Tibial nerve (tissue), 4 donors: ENCODE data around the gene TOMM6. TPM values are rescaled to one million over a fixed set of nuclear protein-coding genes. Genes with fewer than 3 reads are reported as not detected.

ENCODE experiments used
- DNase-seq, 2 donors: peaks; one replicate each; pipeline ENCODE4 v3.0.0-alpha.2; 2019; ENCODE audit warnings: low spot score in 2 of 2
- H3K27ac ChIP-seq, 4 donors: fragments of 200-600 bp; sonication (generic) in 3 of 4; one replicate each; pipeline ENCODE4 v1.5.1; 2017 to 2019; ENCODE audit warnings: mild to moderate bottlenecking in 1 of 4
- H3K27me3 ChIP-seq, 2 donors: fragments of 200-600 bp; sonication (generic) in 1 of 2; one replicate each; pipeline versions ENCODE4 v1.5.1 to v1.6.0; 2017 to 2019
- H3K36me3 ChIP-seq, 3 donors: fragments of 200-600 bp; sonication (generic); one replicate each; pipeline ENCODE4 v1.5.1; 2018 to 2019
- H3K4me1 ChIP-seq, 4 donors: fragments of 200-600 bp; sonication (generic) in 3 of 4; one replicate each; pipeline ENCODE4 v1.5.1; 2017 to 2019
- H3K4me3 ChIP-seq, 4 donors: fragments of 200-600 bp; sonication (generic) in 3 of 4; one replicate each; pipeline ENCODE4 v1.5.1; 2017 to 2019; ENCODE audit warnings: mild to moderate bottlenecking in 1 of 4, moderate library complexity in 1 of 4
- H3K9me3 ChIP-seq, 4 donors: fragments of 200-600 bp; sonication (generic) in 3 of 4; one replicate each; pipeline ENCODE4 v1.5.1; 2017 to 2019
- CTCF ChIP-seq, 5 experiments: fragments of 200-600 bp in 3 of 5; fragments of 450-650 bp in 2 of 5; sonication (generic) in 3 of 5; IDR thresholded peaks; one replicate each; pipeline ENCODE4 v1.5.1; 2016 to 2019; ENCODE audit warnings: antibody characterized with exemption in 5 of 5, mild to moderate bottlenecking in 3 of 5, moderate library complexity in 2 of 5
- EP300 ChIP-seq, 2 donors: sonication (generic); formaldehyde crosslinking; IDR thresholded peaks; one replicate each; pipeline ENCODE4 v1.6.1; 2017; ENCODE audit warnings: antibody characterized with exemption in 2 of 2, mild to moderate bottlenecking in 1 of 2
- POLR2A ChIP-seq, 2 donors: fragments of 450-650 bp; IDR thresholded peaks; one replicate each; pipeline ENCODE4 v1.6.1; 2017; ENCODE audit warnings: antibody characterized with exemption in 2 of 2, mild to moderate bottlenecking in 2 of 2, moderate library complexity in 2 of 2
- WGBS, 2 donors: methylation state at CpG; one replicate each; pipeline ENCODE4 v1.1.5; 2018; 5-methylcytosine and 5-hydroxymethylcytosine counted together
- total RNA-seq, 4 donors: library from RNA; depleted of rRNA; stranded (reverse); fragments of >200 nt; gene quantifications; one replicate each; pipeline ENCODE4 v1.1.0, GENCODE V29; 2016

TOMM6 gene
- total RNA-seq, 4 donors from 2014 or later, result 76.1 to 121 (median 99.8) TPM

DNA sequence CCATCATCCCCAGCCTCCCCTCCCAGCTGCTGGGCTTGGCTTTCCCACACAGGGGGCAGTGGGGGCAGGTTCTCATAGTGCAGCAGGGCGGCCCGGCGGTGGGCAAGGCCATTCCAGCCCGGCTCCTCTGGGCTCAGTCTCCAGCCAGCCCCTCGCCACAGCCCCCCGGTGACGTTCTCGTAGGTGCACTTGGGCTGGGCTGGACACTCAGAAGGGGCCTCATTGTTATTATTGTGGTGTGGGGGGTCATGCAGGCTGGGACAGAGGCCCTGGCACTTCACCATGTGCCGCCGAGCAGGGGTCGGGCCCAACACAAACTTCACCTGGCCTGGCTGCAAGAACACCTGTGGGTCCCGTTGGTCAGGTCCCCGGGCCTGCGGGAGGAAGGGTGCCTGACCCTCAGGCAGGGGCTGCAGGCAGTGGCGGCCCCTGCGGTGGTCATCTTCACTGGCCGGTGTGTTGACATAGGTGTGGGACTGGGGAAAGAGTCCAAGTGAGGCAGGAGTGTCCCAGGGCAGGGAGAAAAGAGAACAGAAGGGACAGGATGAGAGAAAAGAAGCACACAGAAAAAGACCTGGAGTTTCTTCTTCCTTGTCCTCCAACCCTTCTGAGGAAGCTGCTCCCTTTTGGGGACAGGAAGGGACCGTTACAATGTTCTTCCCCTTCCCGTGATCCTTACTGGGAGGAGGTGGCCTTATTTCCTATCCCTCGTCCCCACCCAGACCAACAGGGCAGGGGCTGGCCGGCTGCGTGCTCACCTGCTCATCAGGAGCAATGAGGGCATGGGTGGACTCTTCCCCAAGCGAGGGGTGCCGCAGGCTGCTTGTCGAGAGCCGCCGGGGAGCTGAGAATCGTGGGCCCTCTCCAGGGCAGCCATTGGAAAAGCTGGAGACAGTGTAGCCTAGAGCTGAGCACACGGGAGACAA is 16.2 kb upstream of the TOMM6 start:
- no peak for DNase-seq
- WGBS, 2 donors, result 86 to 89% methylated on average over 19 to 25 of the region's 29 CpGs

DNA sequence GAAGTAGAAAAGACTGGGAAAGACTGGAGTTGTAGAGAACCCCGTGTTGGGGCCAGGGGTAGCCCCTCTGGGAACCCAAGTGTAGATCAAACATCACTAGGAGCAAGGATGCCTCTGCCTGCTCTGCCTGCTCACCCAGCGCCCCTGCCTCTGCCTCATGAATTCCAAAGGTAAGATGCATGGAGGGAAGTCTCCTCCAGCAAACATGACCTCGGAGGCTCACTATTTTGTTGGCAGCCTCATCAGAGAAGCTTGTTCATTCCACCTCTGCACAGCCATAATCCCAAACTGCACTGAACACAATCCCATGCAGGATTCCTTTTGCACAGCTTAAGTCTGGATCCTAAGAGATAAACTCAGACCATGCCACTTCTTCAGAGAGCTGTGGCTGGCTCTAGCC is 12.7 kb upstream of the TOMM6 start:
- 89 to 90% methylated on average over 3 of the region's 3 CpGs for WGBS, 2 donors
- H3K9me3 ChIP-seq, result no peaks in the 10 kb centered on the region
- no peak overlapping the region for H3K4me3 ChIP-seq
- peaks cover 0 to 19% (median 8%) of the 10 kb centered on the region in 4 donors for H3K4me1 ChIP-seq
- TF ChIP-seq CTCF (IDR thresholded peaks at IDR 0.05) (no peak), EP300 (IDR thresholded peaks at IDR 0.05) (no peak), POLR2A (IDR thresholded peaks at IDR 0.05) (no peak)
- H3K36me3 ChIP-seq, result peaks cover 0 to 75% (median 9%) of the 10 kb centered on the region in 3 donors
- no peak overlapping the region for H3K27ac ChIP-seq
- DNase-seq, result no peak
- no peaks in the 10 kb centered on the region for H3K27me3 ChIP-seq

More for the DNA sequence above, 16.2 kb upstream of the TOMM6 start:
- no peaks in the 10 kb centered on the region for H3K27me3 ChIP-seq
- H3K27ac ChIP-seq, result no peak overlapping the region
- peaks cover 0 to 9% (median 0%) of the 10 kb centered on the region in 4 donors for H3K4me1 ChIP-seq
- H3K9me3 ChIP-seq, result no peaks in the 10 kb centered on the region
- H3K4me3 ChIP-seq, result no peak overlapping the region
- no peak for TF ChIP-seq POLR2A (IDR thresholded peaks at IDR 0.05)
- TF ChIP-seq CTCF (IDR thresholded peaks at IDR 0.05), result no peak
- TF ChIP-seq EP300 (IDR thresholded peaks at IDR 0.05), result no peak
- peaks cover 0 to 81% (median 9%) of the 10 kb centered on the region in 3 donors for H3K36me3 ChIP-seq

DNA sequence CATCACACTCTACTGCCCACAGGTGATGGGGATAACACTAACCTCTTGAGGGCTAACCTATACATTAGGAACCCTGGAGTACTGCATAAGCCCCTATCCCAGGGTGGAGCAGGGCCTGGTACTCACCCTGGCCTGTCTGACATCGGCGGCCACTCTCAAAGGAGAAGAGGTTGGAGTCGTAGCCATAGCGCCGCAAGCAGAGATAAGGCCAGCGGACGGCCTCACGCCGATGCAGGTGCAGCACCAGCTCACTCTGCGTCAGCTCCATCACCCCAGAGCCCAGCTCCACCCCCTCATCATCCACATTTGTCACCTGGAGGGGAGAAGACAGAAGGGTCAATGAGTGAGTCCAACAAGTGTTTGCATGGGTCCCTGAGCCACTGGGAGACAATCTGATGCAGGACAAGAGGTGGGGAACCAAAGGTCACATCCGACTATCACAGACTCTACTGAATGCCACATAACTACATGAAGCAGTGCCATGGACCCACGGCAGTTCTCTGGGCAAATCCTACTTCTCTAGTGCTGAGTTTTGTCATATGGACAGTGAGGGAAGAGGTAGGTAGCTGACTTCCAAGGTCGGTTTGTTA is 12.1 kb upstream of the TOMM6 start:
- Histone ChIP-seq H3K27me3 (no peaks in the 10 kb centered on the region), H3K4me1 (peaks cover 0 to 19% (median 8%) of the 10 kb centered on the region in 4 donors), H3K4me3 (no peak overlapping the region), H3K9me3 (no peaks in the 10 kb centered on the region), H3K27ac (no peak overlapping the region), H3K36me3 (peaks cover 0 to 70% (median 9%) of the 10 kb centered on the region in 3 donors)
- TF ChIP-seq POLR2A (IDR thresholded peaks at IDR 0.05), result no peak
- no peak for TF ChIP-seq EP300 (IDR thresholded peaks at IDR 0.05)
- TF ChIP-seq CTCF (IDR thresholded peaks at IDR 0.05), result no peak
- DNase-seq, result no peak
- 89 to 92% methylated on average over 11 to 13 of the region's 13 CpGs for WGBS, 2 donors

DNA sequence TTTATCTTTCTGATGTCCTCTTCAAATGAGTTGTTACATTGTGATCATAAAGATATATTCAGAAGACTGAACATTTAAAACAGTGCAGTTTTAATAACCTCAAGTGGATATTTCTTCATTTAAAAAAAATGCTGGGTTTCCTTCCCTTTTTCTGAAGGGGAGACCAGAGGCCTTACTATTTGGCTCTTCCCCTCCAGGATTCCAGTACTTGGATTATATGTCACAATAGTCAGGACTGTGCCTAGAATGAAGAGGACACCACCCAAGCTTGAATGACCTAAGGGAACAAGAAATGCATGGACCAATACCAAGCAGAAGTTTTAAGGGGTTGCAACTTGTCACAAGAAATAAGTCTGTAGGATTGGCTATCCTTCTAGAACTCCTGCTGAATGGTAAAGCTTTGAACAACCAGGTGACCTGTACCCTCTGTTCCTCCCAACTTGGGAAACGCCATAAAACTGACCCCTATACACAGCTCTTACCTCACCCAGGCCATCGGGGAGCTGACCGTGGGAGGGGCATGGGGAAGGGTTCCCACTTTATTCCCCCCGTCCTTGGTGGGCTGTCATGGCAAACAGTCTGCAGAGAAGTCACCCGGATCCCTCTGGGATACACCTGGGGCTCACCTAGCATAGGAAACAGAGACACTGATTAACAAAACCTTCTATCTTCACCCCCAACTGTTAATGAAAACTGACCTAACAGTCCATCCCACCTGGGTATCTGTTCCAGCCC is 9.8 kb upstream of the TOMM6 start:
- WGBS, 2 donors, result 91 to 94% methylated on average over 5 of the region's 5 CpGs
- TF ChIP-seq POLR2A (IDR thresholded peaks at IDR 0.05) (no peak), CTCF (IDR thresholded peaks at IDR 0.05) (no peak), EP300 (IDR thresholded peaks at IDR 0.05) (no peak)
- H3K27ac ChIP-seq, result no peak overlapping the region
- peaks cover 0 to 46% (median 0%) of the 10 kb centered on the region in 3 donors for H3K36me3 ChIP-seq
- peaks cover 0 to 36% (median 17%) of the 10 kb centered on the region in 4 donors for H3K4me1 ChIP-seq
- no peak for DNase-seq
- no peaks in the 10 kb centered on the region for H3K27me3 ChIP-seq
- H3K9me3 ChIP-seq, result no peaks in the 10 kb centered on the region
- no peak overlapping the region for H3K4me3 ChIP-seq
